H1 (cell line): ENCODE results near the gene CEP152. TPM values are rescaled to one million over a fixed set of nuclear protein-coding genes. Genes with fewer than 3 reads are reported as not detected.

ENCODE experiments used
- CTCF ChIA-PET: fragments of 300-600 bp; sonication (Branson Sonifier 250); formaldehyde crosslinking; loops from one replicate; lab custom pipeline; 2021; ENCODE audit not compliant: partially characterized antibody; lab: Charles Lee
- POLR2A ChIA-PET: fragments of 300-600 bp; sonication (Branson Sonifier 250); formaldehyde crosslinking; loops from one replicate; lab custom pipeline; 2021; ENCODE audit warnings: inconsistent platforms; ENCODE audit not compliant: partially characterized antibody; lab: Charles Lee
- DNase-seq, 2 experiments: peaks; one replicate each; pipeline versions ENCODE4 v3.0.0 to v3.0.0-alpha.2; 2010 to 2022; ENCODE audit warnings: low spot score in 2 of 2, low read depth in 1 of 2, mixed read lengths in 1 of 2
- FAIRE-seq: peaks from 2 replicates; lab custom pipeline; 2011; peaks lifted over from hg19 to GRCh38; lab: Jason Lieb, UNC
- H2AFZ ChIP-seq: 2 replicates; pipeline ENCODE4 v1.8.1; 2012; ENCODE audit warnings: low read length, inconsistent platforms
- H2AK5ac ChIP-seq: 2 replicates; pipeline ENCODE4 v1.6.1; 2013; ENCODE audit warnings: low read depth, low read length
- H2BK120ac ChIP-seq: replicated peaks from 2 replicates; pipeline ENCODE3; 2013; ENCODE audit warnings: low read depth, low read length, inconsistent platforms
- H2BK12ac ChIP-seq: 2 replicates; pipeline ENCODE4 v1.6.1; 2013; ENCODE audit warnings: low read depth, low read length
- H2BK15ac ChIP-seq: 2 replicates; pipeline ENCODE4 v1.6.1; 2013; ENCODE audit warnings: low read length
- H2BK20ac ChIP-seq: 2 replicates; pipeline ENCODE4 v1.6.1; 2013; ENCODE audit warnings: low read length
- H2BK5ac ChIP-seq: 2 replicates; pipeline ENCODE4 v1.6.1; 2013; ENCODE audit warnings: low read depth, low read length
- H3K14ac ChIP-seq: 2 replicates; pipeline ENCODE4 v1.6.1; 2013; ENCODE audit warnings: inconsistent platforms; ENCODE audit not compliant: insufficient read length
- H3K18ac ChIP-seq: 2 replicates; pipeline ENCODE4 v1.6.1; 2013; ENCODE audit warnings: low read length; ENCODE audit errors: extremely low read depth
- H3K23ac ChIP-seq: 2 replicates; pipeline ENCODE4 v1.6.1; 2013; ENCODE audit warnings: inconsistent platforms; ENCODE audit not compliant: insufficient read length
- H3K23me2 ChIP-seq: 2 replicates; pipeline ENCODE4 v1.6.1; 2013; ENCODE audit warnings: low read depth, low read length
- H3K27ac ChIP-seq: 2 replicates; pipeline ENCODE4 v1.6.1; 2011; ENCODE audit warnings: low read depth, low read length, inconsistent platforms
- H3K27me3 ChIP-seq, 4 experiments: replicated peaks in 1 of 4; 1 replicate in 1 of 4; 2 replicates in 3 of 4; pipeline versions ENCODE4 v1.6.1 to v1.8.1; 2011 to 2013; ENCODE audit warnings: low read length in 3 of 4, mild to moderate bottlenecking in 3 of 4, inconsistent platforms in 2 of 4, mixed read lengths in 2 of 4, moderate library complexity in 1 of 4; ENCODE audit not compliant: control insufficient read depth in 3 of 4, insufficient read depth in 3 of 4; ENCODE audit errors: extremely low read depth in 1 of 4
- H3K36me3 ChIP-seq, 4 experiments: 2 replicates each; pipeline versions ENCODE4 v1.6.1 to v1.8.1; 2011 to 2013; ENCODE audit warnings: mild to moderate bottlenecking in 4 of 4, low read length in 3 of 4, moderate library complexity in 2 of 4, control low read depth in 1 of 4, inconsistent platforms in 1 of 4; ENCODE audit not compliant: insufficient read depth in 4 of 4, control insufficient read depth in 2 of 4
- H3K4ac ChIP-seq: replicated peaks from 2 replicates; pipeline ENCODE3; 2013; ENCODE audit warnings: low read length, low read depth, mixed read lengths, inconsistent platforms; ENCODE audit not compliant: insufficient read length
- H3K4me1 ChIP-seq, 4 experiments: replicated peaks in 1 of 4; 1 replicate in 1 of 4; 2 replicates in 3 of 4; pipeline versions ENCODE4 v1.6.1 to v1.8.1; 2011 to 2013; ENCODE audit warnings: low read length in 3 of 4, inconsistent platforms in 2 of 4, mixed read lengths in 1 of 4; ENCODE audit not compliant: insufficient read depth in 4 of 4, control insufficient read depth in 3 of 4
- H3K4me2 ChIP-seq, 2 experiments: 2 replicates each; pipeline versions ENCODE4 v1.6.1 to v1.8.1; 2011 to 2013; ENCODE audit warnings: low read depth in 2 of 2, low read length in 2 of 2, control low read depth in 1 of 2, inconsistent platforms in 1 of 2, mild to moderate bottlenecking in 1 of 2; ENCODE audit not compliant: insufficient read depth in 1 of 2
- H3K4me3 ChIP-seq, 4 experiments: fragments of 200-600, 300-600 bp in 1 of 4; sonication (generic), shearing (Covaris generic), sonication (Bioruptor Twin) in 1 of 4; 2 replicates each; pipeline versions ENCODE4 v1.5.1 to v1.8.1; 2011 to 2016; ENCODE audit warnings: low read length in 4 of 4, low read depth in 3 of 4, control low read depth in 2 of 4, inconsistent platforms in 2 of 4, mild to moderate bottlenecking in 2 of 4, mixed read lengths in 1 of 4, moderate library complexity in 1 of 4; ENCODE audit not compliant: insufficient read depth in 2 of 4; ENCODE audit errors: extremely low read depth in 1 of 4
- H3K56ac ChIP-seq: replicated peaks from 2 replicates; pipeline ENCODE3; 2013; ENCODE audit warnings: low read depth, mild to moderate bottlenecking, mixed read lengths, low read length, inconsistent platforms; ENCODE audit not compliant: insufficient read length
- H3K79me1 ChIP-seq: 2 replicates; pipeline ENCODE4 v1.6.1; 2013; ENCODE audit warnings: low read depth, low read length, control low read depth
- H3K79me2 ChIP-seq, 2 experiments: 2 replicates each; pipeline versions ENCODE4 v1.6.1 to v1.8.1; 2012 to 2013; ENCODE audit warnings: low read length in 2 of 2, mild to moderate bottlenecking in 2 of 2, inconsistent platforms in 1 of 2; ENCODE audit not compliant: insufficient read depth in 2 of 2, control insufficient read depth in 1 of 2
- H3K9ac ChIP-seq, 4 experiments: replicated peaks in 1 of 4; 1 replicate in 1 of 4; 2 replicates in 3 of 4; pipeline versions ENCODE4 v1.6.1 to v1.8.1; 2011 to 2013; ENCODE audit warnings: low read depth in 3 of 4, low read length in 3 of 4, control low read depth in 2 of 4, mild to moderate bottlenecking in 2 of 4, moderate library complexity in 2 of 4, inconsistent platforms in 1 of 4; ENCODE audit errors: extremely low read depth in 1 of 4
- H3K9me3 ChIP-seq, 2 experiments: 2 replicates each; pipeline versions ENCODE4 v1.6.1 to v1.8.1; 2012 to 2013; ENCODE audit warnings: mild to moderate bottlenecking in 2 of 2, moderate library complexity in 2 of 2, control low read depth in 1 of 2, inconsistent platforms in 1 of 2, low read depth in 1 of 2, low read length in 1 of 2, mixed read lengths in 1 of 2; ENCODE audit not compliant: insufficient read depth in 2 of 2
- H4K20me1 ChIP-seq, 2 experiments: replicated peaks in 1 of 2; 2 replicates each; pipeline versions ENCODE3 to v1.8.1; 2011 to 2013; ENCODE audit warnings: inconsistent platforms in 2 of 2, low read length in 2 of 2, mild to moderate bottlenecking in 1 of 2; ENCODE audit not compliant: insufficient read depth in 2 of 2, control insufficient read depth in 1 of 2
- H4K5ac ChIP-seq: 2 replicates; pipeline ENCODE4 v1.6.1; 2013; ENCODE audit warnings: low read length, low read depth, mixed read lengths, inconsistent platforms; ENCODE audit not compliant: insufficient read length
- H4K8ac ChIP-seq: 2 replicates; pipeline ENCODE4 v1.8.0; 2013; ENCODE audit warnings: mild to moderate bottlenecking, moderate library complexity, low read length, inconsistent platforms; ENCODE audit not compliant: insufficient read depth; ENCODE audit errors: extremely low read depth
- H4K91ac ChIP-seq: replicated peaks from 2 replicates; pipeline ENCODE3; 2013; ENCODE audit warnings: low read length, mixed read lengths, inconsistent platforms; ENCODE audit not compliant: insufficient read length
- PHF8 ChIP-seq: fragments of 200-600 bp; sonication (generic); conservative IDR thresholded peaks from 2 replicates; pipeline ENCODE4 v1.7.1; 2012; ENCODE audit warnings: low read depth, mild to moderate bottlenecking, inconsistent platforms, low read length, moderate library complexity
- POLR2A ChIP-seq, 2 experiments: IDR thresholded peaks; 1 replicate in 1 of 2; 2 replicates in 1 of 2; pipeline ENCODE4 v1.6.1; 2011; ENCODE audit warnings: low read depth in 2 of 2, low read length in 2 of 2, mild to moderate bottlenecking in 2 of 2; ENCODE audit errors: control extremely low read depth in 1 of 2
- WGBS, 2 experiments: shearing (Covaris generic) in 1 of 2; methylation state at CpG; one replicate each; pipeline versions ENCODE4 v1.1.6 to v1.1.7; 2013 to 2015; ENCODE audit warnings: low lambda C conversion rate in 2 of 2, mixed read lengths in 2 of 2, inconsistent platforms in 1 of 2, low coverage in 1 of 2, missing lambda C conversion rate in 1 of 2; ENCODE audit not compliant: insufficient replicate concordance in 2 of 2, insufficient coverage in 1 of 2, insufficient read length in 1 of 2; ENCODE audit errors: extremely low coverage in 1 of 2, missing lambda C conversion rate in 1 of 2; 5-methylcytosine and 5-hydroxymethylcytosine counted together
- polyA plus RNA-seq, 7 experiments: library from polyadenylated mRNA; depleted of rRNA in 3 of 7; stranded (reverse) in 5 of 7; unstranded in 2 of 7; fragments of >200 nt in 5 of 7; fragments of 200-250 nt in 2 of 7; gene quantifications; 1 replicate in 5 of 7; 2 replicates in 1 of 7; 4 replicates in 1 of 7; pipeline versions ENCODE4 v1.2.1 to v1.2.3, GENCODE V29; 2011 to 2013; ENCODE audit warnings: missing spikeins in 2 of 7, mixed read lengths in 2 of 7
- total RNA-seq: library from RNA; stranded (reverse); fragmentation: NEBNext Ultra II Directional; extraction: Animal tissue kit (Norgen Biotek cat#: 25700); gene quantifications from 2 replicates; pipeline ENCODE4 v1.2.1, GENCODE V29; 2021

The CEP152 gene
- total and polyA plus RNA-seq, 2 of the 8 experiments (the other 6 are each of a cell fraction or from before 2014, with no cell fraction given): 1.4 to 16.2 TPM

- POLR2A ChIA-PET: no interaction called here
- Histone ChIP-seq H2AFZ (no peak overlapping the region), H3K4me3 (no peak overlapping the region), H3K36me3 (peaks cover 0 to 29% (median 16%) of the 10 kb centered on the region in 4 experiments; a peak in 6 of 8 replicates), H2BK20ac (no peak overlapping the region), H4K91ac (no peak overlapping the region), H3K79me2 (no peaks in the 10 kb centered on the region), H3K79me1 (no peaks in the 10 kb centered on the region), H3K23ac (no peak overlapping the region), H3K23me2 (no peaks in the 10 kb centered on the region; the same call in 1 of the 2 replicates), H3K4me2 (no peak overlapping the region), H3K9me3 (no peaks in the 10 kb centered on the region), H2BK15ac (no peak overlapping the region), H3K4me1 (no peaks in the 10 kb centered on the region), H3K14ac (no peak overlapping the region), H4K8ac (no peak overlapping the region), H3K4ac (no peak overlapping the region), H3K27me3 (no peaks in the 10 kb centered on the region), H2AK5ac (no peak overlapping the region), H3K9ac (no peak overlapping the region), H2BK120ac (no peak overlapping the region), H3K18ac (no peak overlapping the region), H4K20me1 (peaks cover 0 to 2% of the 10 kb centered on the region in 2 experiments), H3K56ac (no peak overlapping the region), H2BK5ac (no peak overlapping the region), H3K27ac (no peak overlapping the region), H4K5ac (no peak overlapping the region)
- DNase-seq: no peak
- FAIRE-seq: no peak
- CTCF ChIA-PET: no interaction called here
- 89% methylated on average over 2 of the region's 2 CpGs; no CpG with 5 or more reads in 1 of the 2 experiments for WGBS, 2 experiments
- TF ChIP-seq PHF8 (no peak), POLR2A (IDR thresholded peaks at IDR 0.05; ENCODE audit: control extremely low read depth in 1 of 2, low read depth in 2 of 2, low read length in 2 of 2) (no peak)
- TF ChIP-seq, all 59 proteins: peak for 0
- H2BK12ac ChIP-seq: no peak overlapping the region
Observed at GRCh38 chr15:48781017-48781416, 29.9 kb downstream of the CEP152 start.
